Measurements from ENCODE around the gene SORL1-AS1.
A peak's percentile ranks its signal among the peaks of the same experiment; 100 is the strongest.

DNA sequence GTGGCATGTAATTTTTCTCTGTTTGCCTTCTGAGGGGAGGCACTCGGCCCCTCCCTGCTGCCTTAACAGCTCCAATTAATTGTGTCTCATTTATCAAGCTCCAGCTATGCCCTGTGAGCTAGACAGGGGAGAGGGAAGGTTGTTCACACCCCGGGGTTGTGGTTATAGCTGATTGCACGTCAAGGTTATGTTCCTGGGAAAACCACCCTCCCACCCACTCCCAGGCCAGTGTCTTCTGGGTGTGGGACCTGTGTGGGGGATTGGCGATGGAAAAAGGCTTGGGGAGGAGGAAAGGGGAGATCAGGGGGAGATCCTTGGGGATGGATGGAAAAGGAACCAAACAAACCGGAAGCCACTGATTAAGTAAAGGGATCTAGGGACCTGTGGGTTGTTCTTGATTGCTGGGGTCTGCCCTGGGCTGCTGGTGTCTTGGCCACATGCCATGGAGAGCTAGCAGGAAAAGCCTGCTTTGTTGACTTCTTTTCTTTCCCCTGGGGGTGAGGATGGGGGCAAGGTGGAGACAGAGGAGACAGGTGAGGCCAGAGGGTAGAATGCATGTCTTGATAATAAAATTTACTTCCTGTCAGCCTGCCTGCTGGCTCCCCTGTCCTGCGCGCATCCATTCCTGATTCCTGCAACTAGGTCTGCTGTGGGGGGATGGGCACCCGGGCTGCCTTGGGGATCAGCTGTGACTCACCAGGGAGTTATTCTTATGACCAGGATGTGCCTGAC is 13.5 kb upstream of the SORL1-AS1 start:
- peak; percentile 42 to 81 (median 63) for TF ChIP-seq POLR2AphosphoS5 (IDR thresholded peaks at IDR 0.05)
- TF ChIP-seq, protein P1, sequence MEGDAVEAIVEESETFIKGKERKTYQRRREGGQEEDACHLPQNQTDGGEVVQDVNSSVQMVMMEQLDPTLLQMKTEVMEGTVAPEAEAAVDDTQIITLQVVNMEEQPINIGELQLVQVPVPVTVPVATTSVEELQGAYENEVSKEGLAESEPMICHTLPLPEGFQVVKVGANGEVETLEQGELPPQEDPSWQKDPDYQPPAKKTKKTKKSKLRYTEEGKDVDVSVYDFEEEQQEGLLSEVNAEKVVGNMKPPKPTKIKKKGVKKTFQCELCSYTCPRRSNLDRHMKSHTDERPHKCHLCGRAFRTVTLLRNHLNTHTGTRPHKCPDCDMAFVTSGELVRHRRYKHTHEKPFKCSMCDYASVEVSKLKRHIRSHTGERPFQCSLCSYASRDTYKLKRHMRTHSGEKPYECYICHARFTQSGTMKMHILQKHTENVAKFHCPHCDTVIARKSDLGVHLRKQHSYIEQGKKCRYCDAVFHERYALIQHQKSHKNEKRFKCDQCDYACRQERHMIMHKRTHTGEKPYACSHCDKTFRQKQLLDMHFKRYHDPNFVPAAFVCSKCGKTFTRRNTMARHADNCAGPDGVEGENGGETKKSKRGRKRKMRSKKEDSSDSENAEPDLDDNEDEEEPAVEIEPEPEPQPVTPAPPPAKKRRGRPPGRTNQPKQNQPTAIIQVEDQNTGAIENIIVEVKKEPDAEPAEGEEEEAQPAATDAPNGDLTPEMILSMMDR (IDR thresholded peaks at IDR 0.05) = no peak
